Adipocyte (in vitro differentiated cells): Measurements from ENCODE around the gene KLHL11.

Source experiments
- DNase-seq: peaks from one replicate; pipeline ENCODE4 v3.0.0-alpha.2; 2015; ENCODE audit warnings: low read depth
- H3K27me3 ChIP-seq: replicated peaks from 2 replicates; pipeline ENCODE4 v1.7.0; 2013; ENCODE audit warnings: mild to moderate bottlenecking, low read length, moderate library complexity; ENCODE audit not compliant: control insufficient read depth, insufficient read depth
- H3K36me3 ChIP-seq: 2 replicates; pipeline ENCODE4 v1.7.0; 2013; ENCODE audit warnings: low read length, mild to moderate bottlenecking, moderate library complexity; ENCODE audit not compliant: control insufficient read depth, insufficient read depth, severe bottlenecking
- H3K4me1 ChIP-seq: 2 replicates; pipeline ENCODE4 v1.7.0; 2013; ENCODE audit warnings: mild to moderate bottlenecking, low read length, moderate library complexity; ENCODE audit not compliant: control insufficient read depth, insufficient read depth
- H3K4me3 ChIP-seq: 2 replicates; pipeline ENCODE4 v1.7.0; 2013; ENCODE audit warnings: mild to moderate bottlenecking, low read length, moderate library complexity
- H3K9ac ChIP-seq: 2 replicates; pipeline ENCODE4 v1.7.0; 2013; ENCODE audit warnings: mild to moderate bottlenecking, low read length, moderate library complexity
- H3K9me3 ChIP-seq: 2 replicates; pipeline ENCODE4 v1.7.0; 2013; ENCODE audit warnings: mild to moderate bottlenecking, low read length, moderate library complexity; ENCODE audit not compliant: control insufficient read depth

KLHL11 gene

DNA sequence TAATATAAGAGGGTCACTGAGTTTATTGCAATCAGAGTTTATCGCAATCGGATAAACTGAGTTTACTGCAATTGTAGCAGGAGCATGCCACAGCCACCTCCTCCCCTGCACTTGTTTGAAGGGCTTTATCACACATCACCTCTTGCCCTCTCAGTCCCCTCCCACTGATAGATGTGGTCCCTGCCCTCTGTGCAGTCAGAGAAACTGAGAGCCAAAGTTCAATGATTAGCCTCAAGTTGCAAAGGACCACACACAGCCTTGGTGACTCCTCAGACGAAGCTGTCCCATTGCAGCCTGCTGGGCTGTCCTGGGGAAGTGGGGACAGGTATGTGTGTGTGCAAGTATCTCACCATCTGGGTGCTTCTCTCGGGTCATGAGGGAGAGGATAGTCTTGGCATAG lies 39.9 kb upstream of the KLHL11 start:
- H3K9ac ChIP-seq = no peak overlapping the region
- no peak overlapping the region for H3K4me3 ChIP-seq
- no peaks in the 10 kb centered on the region for H3K27me3 ChIP-seq
- H3K36me3 ChIP-seq = peaks cover 96% of the 10 kb centered on the region
- no peaks in the 10 kb centered on the region for H3K9me3 ChIP-seq
- H3K4me1 ChIP-seq = peaks cover 30% of the 10 kb centered on the region
- DNase-seq = no peak

DNA sequence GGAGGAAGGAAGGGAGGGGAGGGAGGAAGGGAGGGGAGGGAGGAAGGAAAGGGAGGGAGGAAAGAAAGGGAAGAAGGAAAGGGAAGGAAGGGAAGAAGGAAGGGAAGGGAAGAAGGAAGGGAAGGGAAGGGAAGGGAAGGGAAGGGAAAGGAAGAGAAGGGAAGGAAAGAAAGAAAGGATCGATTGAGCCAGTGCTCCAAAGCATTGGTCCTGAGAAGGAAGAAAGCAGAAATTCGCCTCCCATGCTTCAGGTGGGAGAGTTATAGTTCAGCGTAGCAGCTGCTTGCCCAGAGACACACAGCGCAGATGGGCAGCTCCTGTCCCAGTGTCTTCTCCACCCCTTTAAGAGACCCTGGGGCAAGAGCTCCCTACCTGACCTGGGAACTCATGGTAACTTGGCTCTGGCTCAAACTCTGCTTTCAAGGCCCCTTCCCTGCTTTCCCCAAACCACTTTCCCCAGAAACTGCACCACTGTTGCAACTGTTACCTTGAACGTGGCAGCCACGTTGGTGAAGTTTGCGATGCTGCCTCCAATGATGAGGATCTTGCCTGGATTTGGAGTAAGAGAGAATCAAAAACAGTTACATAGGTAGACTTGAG lies 39.1 kb upstream of the KLHL11 start:
- Histone ChIP-seq H3K9me3 (no peaks in the 10 kb centered on the region), H3K4me1 (peaks cover 28% of the 10 kb centered on the region), H3K9ac (no peak overlapping the region), H3K27me3 (no peaks in the 10 kb centered on the region), H3K4me3 (no peak overlapping the region), H3K36me3 (peaks cover 96% of the 10 kb centered on the region)
- DNase-seq = no peak

GRCh38 chr17:41901646-41902045 lies 36.4 kb upstream of the KLHL11 start:
- DNase-seq = no peak
- H3K9ac ChIP-seq = no peak overlapping the region
- H3K4me3 ChIP-seq = no peak overlapping the region
- no peaks in the 10 kb centered on the region for H3K9me3 ChIP-seq
- peaks cover 98% of the 10 kb centered on the region for H3K36me3 ChIP-seq
- H3K27me3 ChIP-seq = no peaks in the 10 kb centered on the region
- peaks cover 13% of the 10 kb centered on the region for H3K4me1 ChIP-seq

- no peak overlapping the region for H3K9ac ChIP-seq
- peaks cover 99% of the 10 kb centered on the region for H3K36me3 ChIP-seq
- no peak for DNase-seq
- H3K4me1 ChIP-seq = peaks cover 34% of the 10 kb centered on the region
- no peaks in the 10 kb centered on the region for H3K9me3 ChIP-seq
- no peaks in the 10 kb centered on the region for H3K27me3 ChIP-seq
- no peak overlapping the region for H3K4me3 ChIP-seq
Measured at GRCh38 chr17:41896726-41897125, 31.5 kb upstream of the KLHL11 start.

DNA sequence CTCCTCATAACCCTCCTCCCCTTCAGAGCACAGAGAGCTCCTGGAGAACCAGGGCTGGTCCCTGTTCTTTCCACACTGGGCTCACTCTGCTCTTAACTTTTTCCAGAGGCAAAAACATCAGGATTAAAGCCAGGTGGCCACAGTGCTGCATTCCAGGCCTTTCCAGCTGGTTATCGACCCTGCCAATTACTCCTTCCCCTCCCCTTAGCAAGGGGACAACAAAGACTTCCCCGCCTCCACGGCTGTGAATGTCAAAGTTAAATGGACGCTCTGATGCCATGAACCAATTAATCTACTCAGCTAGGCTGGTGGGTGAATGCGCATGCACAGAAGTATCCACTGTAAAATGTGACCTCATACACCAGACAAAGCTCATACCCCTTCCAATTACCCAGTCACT lies 30.4 kb upstream of the KLHL11 start:
- H3K9ac ChIP-seq = peak overlapping the region; percentile 39
- DNase-seq = peak; percentile 51
- no peak overlapping the region for H3K4me3 ChIP-seq
- no peaks in the 10 kb centered on the region for H3K27me3 ChIP-seq
- H3K9me3 ChIP-seq = no peaks in the 10 kb centered on the region
- H3K36me3 ChIP-seq = peaks cover 99% of the 10 kb centered on the region
- peaks cover 34% of the 10 kb centered on the region for H3K4me1 ChIP-seq

GRCh38 chr17:41894791-41895331 lies 29.6 kb upstream of the KLHL11 start:
- H3K27me3 ChIP-seq = no peaks in the 10 kb centered on the region
- H3K9me3 ChIP-seq = no peaks in the 10 kb centered on the region
- H3K4me1 ChIP-seq = peaks cover 34% of the 10 kb centered on the region
- DNase-seq = peak; percentile 95
- peak overlapping the region; percentile 39 for H3K9ac ChIP-seq
- peaks cover 95% of the 10 kb centered on the region for H3K36me3 ChIP-seq
- no peak overlapping the region for H3K4me3 ChIP-seq

- Histone ChIP-seq H3K9ac (no peak overlapping the region), H3K36me3 (peaks cover 95% of the 10 kb centered on the region), H3K4me3 (no peak overlapping the region)
Measured at GRCh38 chr17:41893384-41893783, 28.2 kb upstream of the KLHL11 start.

DNA sequence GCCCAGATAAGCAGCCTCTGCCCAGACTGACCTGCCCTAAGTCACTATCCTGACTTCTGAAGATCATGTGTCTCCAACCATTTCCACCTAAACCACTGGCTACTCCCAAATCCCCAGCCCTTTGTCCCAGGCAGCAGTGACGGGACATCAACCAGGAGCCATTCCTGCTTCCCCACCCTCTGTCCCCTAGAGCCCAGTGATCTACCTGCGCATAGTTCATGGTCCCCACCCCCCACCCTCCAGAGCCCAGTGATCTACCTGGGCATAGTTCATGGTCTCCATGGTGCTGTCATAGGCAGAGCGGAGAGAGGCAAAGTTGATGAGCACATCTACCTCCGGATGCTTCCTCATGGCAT lies 26.8 kb upstream of the KLHL11 start:
- no peak overlapping the region for H3K9ac ChIP-seq
- H3K27me3 ChIP-seq = no peaks in the 10 kb centered on the region
- H3K4me1 ChIP-seq = peaks cover 27% of the 10 kb centered on the region
- H3K4me3 ChIP-seq = no peak overlapping the region
- H3K9me3 ChIP-seq = no peaks in the 10 kb centered on the region
- H3K36me3 ChIP-seq = peaks cover 95% of the 10 kb centered on the region
- no peak for DNase-seq

More at GRCh38 chr17:41893384-41893783, 28.2 kb upstream of the KLHL11 start:
- H3K9me3 ChIP-seq = no peaks in the 10 kb centered on the region
- peaks cover 27% of the 10 kb centered on the region for H3K4me1 ChIP-seq
- no peaks in the 10 kb centered on the region for H3K27me3 ChIP-seq
- no peak for DNase-seq

- Histone ChIP-seq H3K9me3 (no peaks in the 10 kb centered on the region), H3K27me3 (no peaks in the 10 kb centered on the region), H3K4me3 (no peak overlapping the region), H3K4me1 (peaks cover 22% of the 10 kb centered on the region), H3K9ac (no peak overlapping the region), H3K36me3 (peaks cover 95% of the 10 kb centered on the region)
- DNase-seq = no peak
Measured at GRCh38 chr17:41891135-41892020, 26.2 kb upstream of the KLHL11 start.

GRCh38 chr17:41888332-41888965 lies 23.2 kb upstream of the KLHL11 start:
- H3K4me1 ChIP-seq = no peaks in the 10 kb centered on the region
- H3K9ac ChIP-seq = no peak overlapping the region
- H3K27me3 ChIP-seq = no peaks in the 10 kb centered on the region
- peaks cover 96% of the 10 kb centered on the region for H3K36me3 ChIP-seq
- DNase-seq = no peak
- H3K9me3 ChIP-seq = no peaks in the 10 kb centered on the region
- no peak overlapping the region for H3K4me3 ChIP-seq

DNA sequence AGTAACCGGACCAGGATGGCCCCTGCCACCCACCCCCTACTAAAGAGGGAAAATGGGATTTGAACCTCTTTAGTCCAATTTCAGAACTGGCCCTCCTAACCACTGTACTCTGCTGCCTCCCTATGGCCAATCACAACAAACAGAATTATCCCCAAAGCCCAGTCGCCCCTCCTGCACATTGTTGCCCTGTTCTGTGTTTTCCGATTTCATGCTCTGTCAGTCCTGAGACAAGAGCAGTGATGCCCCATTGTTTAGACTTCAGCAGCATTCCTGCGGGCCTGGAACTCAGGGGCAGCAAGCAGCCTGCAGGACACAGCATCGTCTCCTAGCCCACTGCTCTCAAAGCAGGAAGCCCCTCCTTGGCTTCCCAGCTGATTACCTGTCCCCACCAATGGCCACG lies 20.5 kb upstream of the KLHL11 start:
- no peaks in the 10 kb centered on the region for H3K4me1 ChIP-seq

More for the DNA sequence above, 20.5 kb upstream of the KLHL11 start:
- H3K27me3 ChIP-seq = no peaks in the 10 kb centered on the region
- DNase-seq = peak; percentile 11
- H3K9ac ChIP-seq = no peak overlapping the region
- peaks cover 94% of the 10 kb centered on the region for H3K36me3 ChIP-seq
- no peaks in the 10 kb centered on the region for H3K9me3 ChIP-seq
- no peak overlapping the region for H3K4me3 ChIP-seq
